ENCODE measurements around the gene CSF1.

DNA sequence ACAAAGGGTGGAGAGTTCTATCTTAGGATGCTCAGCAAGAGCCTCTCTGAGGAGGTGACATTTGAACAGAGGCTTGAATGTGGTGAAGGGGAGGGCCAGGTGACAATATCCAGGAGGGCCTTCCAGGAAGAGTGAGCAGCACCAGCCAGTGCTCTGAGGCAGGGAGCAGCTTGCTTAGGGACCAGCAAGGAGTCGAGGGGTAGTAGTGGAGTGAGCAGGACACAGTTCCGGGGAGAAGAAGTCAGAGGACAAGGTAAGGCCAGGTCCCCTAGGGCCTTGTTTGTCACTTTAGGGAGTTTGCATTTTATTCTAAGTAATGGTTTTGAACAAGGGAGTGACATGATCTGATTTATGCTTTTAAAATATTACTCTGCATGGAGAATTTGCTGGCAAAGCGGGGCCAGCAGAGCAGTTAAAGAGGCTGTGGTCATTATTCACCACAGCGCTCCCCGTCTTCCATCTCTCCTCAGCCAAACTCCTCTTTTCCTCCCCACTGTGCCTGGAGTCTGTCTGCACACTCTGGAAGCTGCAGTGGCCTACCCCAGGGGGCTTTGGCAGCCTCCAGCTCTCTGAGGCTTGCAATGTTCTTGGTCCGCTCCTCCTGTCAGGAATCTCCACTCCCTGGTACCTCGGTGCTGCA lies 17.0 kb upstream of the CSF1 start:
- TF ChIP-seq CTCF (IDR thresholded peaks at IDR 0.05), result no peak
- TF ChIP-seq POLR2A (IDR thresholded peaks at IDR 0.05), result no peak
- TF ChIP-seq POLR2AphosphoS5 (IDR thresholded peaks at IDR 0.05), result no peak

All from prostate gland (tissue), 2 donors.